OCI-LY7 (cell line): Measurements from ENCODE around the gene PIK3R3. TPM values are rescaled to one million over a fixed set of nuclear protein-coding genes. Genes with fewer than 3 reads are reported as not detected.

Source experiments
- BruUV-seq: library from RNA; stranded (reverse); fragments of 400-500 nt; replicated peaks from 2 replicates; lab custom pipeline; 2021; lab: Mats Ljungman, UMichigan
- CTCF ChIA-PET: fragments of 300-600 bp; sonication (Branson Sonifier 250); formaldehyde crosslinking; loops from one replicate; lab custom pipeline; 2022; ENCODE audit warnings: antibody characterized with exemption; ENCODE audit not compliant: unreplicated experiment; lab: Charles Lee
- POLR2A ChIA-PET: fragments of 300-600 bp; sonication (Branson Sonifier 250); formaldehyde crosslinking; loops from one replicate; lab custom pipeline; 2022; ENCODE audit warnings: antibody characterized with exemption; lab: Charles Lee
- DNase-seq: peaks from one replicate; pipeline ENCODE4 v3.0.0-alpha.2; 2015; ENCODE audit warnings: low spot score
- H2AFZ ChIP-seq: fragments of 200-600 bp; sonication (generic), shearing (Covaris generic); 2 replicates; pipeline ENCODE4 v1.6.1; 2014; ENCODE audit warnings: mild to moderate bottlenecking, antibody characterized with exemption, low read length, moderate library complexity
- H3K27ac ChIP-seq: fragments of 200-600 bp; sonication (generic); 2 replicates; pipeline ENCODE4 v1.5.1; 2014; ENCODE audit warnings: mixed run types, low read depth, mild to moderate bottlenecking, moderate library complexity, low read length, inconsistent platforms; ENCODE audit not compliant: poor library complexity, severe bottlenecking
- H3K36me3 ChIP-seq: fragments of 200-600 bp; sonication (generic); 2 replicates; pipeline ENCODE4 v1.6.1; 2014; ENCODE audit warnings: mild to moderate bottlenecking, antibody characterized with exemption, low read length, moderate library complexity, mixed read lengths; ENCODE audit not compliant: insufficient read depth
- H3K4me1 ChIP-seq: fragments of 200-600 bp; sonication (generic); 2 replicates; pipeline ENCODE4 v1.5.1; 2014; ENCODE audit warnings: mild to moderate bottlenecking, low read length; ENCODE audit not compliant: insufficient read depth, poor library complexity, severe bottlenecking
- H3K4me2 ChIP-seq: fragments of 200-600 bp; sonication (generic); 2 replicates; pipeline ENCODE4 v1.6.1; 2014; ENCODE audit warnings: mild to moderate bottlenecking, low read length
- H3K4me3 ChIP-seq: fragments of 200-600 bp; sonication (generic); 2 replicates; pipeline ENCODE4 v1.5.1; 2014; ENCODE audit warnings: mild to moderate bottlenecking, low read depth, low read length; ENCODE audit not compliant: poor library complexity, severe bottlenecking
- H3K79me2 ChIP-seq: fragments of 200-600 bp; sonication (generic); 2 replicates; pipeline ENCODE4 v1.6.1; 2016; ENCODE audit warnings: low read depth, mild to moderate bottlenecking, low read length, moderate library complexity, mixed read lengths; ENCODE audit not compliant: insufficient read depth
- H3K9me2 ChIP-seq: fragments of 200-600 bp; sonication (generic); 2 replicates; pipeline ENCODE4 v1.6.1; 2016; ENCODE audit warnings: mild to moderate bottlenecking, low read length, mixed read lengths; ENCODE audit not compliant: insufficient read depth
- H3K9me3 ChIP-seq: fragments of 200-600 bp; sonication (generic); 2 replicates; pipeline ENCODE4 v1.6.1; 2014; ENCODE audit warnings: mild to moderate bottlenecking, mixed run types, low read length, mixed read lengths
- H4K20me1 ChIP-seq: fragments of 200-600 bp; sonication (generic); 2 replicates; pipeline ENCODE4 v1.6.1; 2014; ENCODE audit warnings: mild to moderate bottlenecking, antibody characterized with exemption, low read length, moderate library complexity, mixed read lengths; ENCODE audit not compliant: insufficient read depth
- CTCF ChIP-seq: fragments of 200-600 bp; sonication (generic); conservative IDR thresholded peaks from 2 replicates; pipeline ENCODE4 v1.5.1; 2014; ENCODE audit warnings: mild to moderate bottlenecking, antibody characterized with exemption, low read length, moderate library complexity, mixed read lengths
- EZH2phosphoT487 ChIP-seq: fragments of 200-600 bp; sonication (generic); IDR thresholded peaks from 2 replicates; pipeline ENCODE4 v1.6.1; 2018; ENCODE audit warnings: low read depth, borderline replicate concordance, mild to moderate bottlenecking, mixed run types, antibody characterized with exemption, low read length, moderate library complexity, mixed read lengths
- intact Hi-C: fragments of 100-400 bp; cut with micrococcal nuclease; formaldehyde crosslinking; loops from one replicate; pipeline ENCODE4 v1.10.0; 2022; ENCODE audit not compliant: unreplicated experiment
- total RNA-seq, 2 experiments: library from RNA; depleted of rRNA in 1 of 2; stranded (reverse); fragments of >200 nt in 1 of 2; shearing (Covaris generic) in 1 of 2; gene quantifications; 2 replicates each; pipeline ENCODE4 v1.2.3, GENCODE V29; 2014 to 2022

Gene PIK3R3
- total RNA-seq, 2 experiments from 2014 or later, result 12.7 to 27.0 TPM

GRCh38 chr1:46084553-46085451 lies 47.6 kb downstream of the PIK3R3 start:
- Histone ChIP-seq H4K20me1 (0 out of 2 replicates have a peak, but pooled peaks cover 6% of the 10 kb centered on the region), H3K36me3 (peaks cover 5% of the 10 kb centered on the region; the same call in 1 of the 2 replicates), H3K9me3 (peaks cover 4% of the 10 kb centered on the region; the same call in 1 of the 2 replicates), H3K4me3 (no peak overlapping the region), H3K4me2 (no peak overlapping the region), H2AFZ (no peak overlapping the region), H3K79me2 (peaks cover 12% of the 10 kb centered on the region), H3K9me2 (no peaks in the 10 kb centered on the region), H3K4me1 (peaks cover 8% of the 10 kb centered on the region), H3K27ac (no peak overlapping the region)
- CTCF ChIA-PET, result interaction anchor here (0.6 kb wide), 1 partner anchor 10 kb away, joined by 4 read pairs; no protein-coding TSS in a partner anchor
- TF ChIP-seq CTCF, result no peak
- TF ChIP-seq EZH2phosphoT487, result no peak
- intact Hi-C loops, result no loop called here
- BruUV-seq, result no TSS peak
- POLR2A ChIA-PET, result interaction anchor here (0.6 to 1.8 kb wide), 5 partner anchors 17 to 498 kb away, joined by 3 to 6 read pairs (median 5); no protein-coding TSS in a partner anchor
- no peak for DNase-seq

- Histone ChIP-seq H3K27ac (no peak overlapping the region), H3K4me2 (no peak overlapping the region), H3K36me3 (peaks cover 5% of the 10 kb centered on the region; the same call in 1 of the 2 replicates), H3K79me2 (peaks cover 12% of the 10 kb centered on the region), H2AFZ (no peak overlapping the region), H3K4me1 (peaks cover 8% of the 10 kb centered on the region), H3K9me2 (no peaks in the 10 kb centered on the region), H3K9me3 (peaks cover 4% of the 10 kb centered on the region; the same call in 1 of the 2 replicates), H3K4me3 (no peak overlapping the region), H4K20me1 (0 out of 2 replicates have a peak, but pooled peaks cover 6% of the 10 kb centered on the region)
- intact Hi-C loops, result no loop called here
- TF ChIP-seq EZH2phosphoT487 (no peak), CTCF (no peak)
- ChIA-PET CTCF (no interaction called here), POLR2A (no interaction called here)
- no peak for DNase-seq
- BruUV-seq, result no TSS peak
Observed at GRCh38 chr1:46083579-46083978, 48.9 kb downstream of the PIK3R3 start.
